ENCODE measurements around the gene TRIM63. TPM values are rescaled to one million over a fixed set of nuclear protein-coding genes. Genes with fewer than 3 reads are reported as not detected.

TRIM63 gene
- total RNA-seq, 4 donors from 2014 or later = 0.39 to 1.5 TPM; not detected in 2

- intact Hi-C loops (cut with DNase I) = no loop called here
- Histone ChIP-seq H3K27ac (no peak overlapping the region), H3K36me3 (no peaks in the 10 kb centered on the region), H3K4me3 (replicated peaks in 1 of 3) (no peak overlapping the region), H3K4me1 (peaks cover 13 to 21% of the 10 kb centered on the region in 2 donors), H3K27me3 (no peaks in the 10 kb centered on the region), H3K9me3 (no peaks in the 10 kb centered on the region)
- WGBS, 2 donors = 83 to 84% methylated on average over 6 to 8 of the region's 8 CpGs
- no peak for DNase-seq
- TF ChIP-seq POLR2A (IDR thresholded peaks at IDR 0.05) (no peak), CTCF (IDR thresholded peaks at IDR 0.05) (no peak)
These were observed 38.9 kb downstream of the TRIM63 start for GRCh38 chr1:26028490-26028980.

GRCh38 chr1:26027716-26028489, 39.5 kb downstream of the TRIM63 start:
- Histone ChIP-seq H3K36me3 (no peaks in the 10 kb centered on the region), H3K9me3 (no peaks in the 10 kb centered on the region), H3K4me1 (peaks cover 13 to 21% of the 10 kb centered on the region in 2 donors), H3K27me3 (no peaks in the 10 kb centered on the region), H3K4me3 (replicated peaks in 1 of 3) (no peak overlapping the region), H3K27ac (no peak overlapping the region)
- WGBS, 2 donors = 12 to 26% methylated on average over 2 to 3 of the region's 3 CpGs
- no peak for DNase-seq
- intact Hi-C loops (cut with DNase I) = no loop called here
- TF ChIP-seq POLR2A (IDR thresholded peaks at IDR 0.05) = no peak
- TF ChIP-seq CTCF (IDR thresholded peaks at IDR 0.05) = no peak

DNA sequence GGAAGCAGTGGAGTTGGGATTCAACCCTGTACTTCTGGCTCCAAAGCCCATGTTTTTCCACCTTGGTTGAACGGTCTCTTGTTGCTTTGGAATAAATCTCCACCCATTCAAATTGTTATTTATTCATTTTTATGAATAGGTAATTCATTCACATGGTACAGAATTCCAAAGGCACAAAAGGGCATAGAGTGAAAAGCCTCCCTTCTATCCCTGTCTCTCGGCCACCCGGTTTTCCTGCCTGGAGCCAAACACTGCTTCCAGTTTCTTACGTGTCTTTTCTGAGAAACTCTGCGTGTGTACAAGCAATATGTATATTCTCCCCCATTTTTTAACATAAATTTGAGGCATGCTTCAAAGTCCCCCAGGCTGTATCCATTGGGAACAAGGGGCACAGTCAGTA, 41.9 kb downstream of the TRIM63 start:
- no peak overlapping the region for H3K27ac ChIP-seq
- no peak overlapping the region for H3K4me3 ChIP-seq (replicated peaks in 1 of 3)
- H3K9me3 ChIP-seq = no peaks in the 10 kb centered on the region
- no peaks in the 10 kb centered on the region for H3K36me3 ChIP-seq
- intact Hi-C loops (cut with DNase I) = no loop called here
- WGBS, 2 donors = 83 to 88% methylated on average over 5 of the region's 5 CpGs
- no peaks in the 10 kb centered on the region for H3K4me1 ChIP-seq
- TF ChIP-seq CTCF (IDR thresholded peaks at IDR 0.05) (no peak), POLR2A (IDR thresholded peaks at IDR 0.05) (no peak)
- H3K27me3 ChIP-seq = no peaks in the 10 kb centered on the region
- DNase-seq = no peak

DNA sequence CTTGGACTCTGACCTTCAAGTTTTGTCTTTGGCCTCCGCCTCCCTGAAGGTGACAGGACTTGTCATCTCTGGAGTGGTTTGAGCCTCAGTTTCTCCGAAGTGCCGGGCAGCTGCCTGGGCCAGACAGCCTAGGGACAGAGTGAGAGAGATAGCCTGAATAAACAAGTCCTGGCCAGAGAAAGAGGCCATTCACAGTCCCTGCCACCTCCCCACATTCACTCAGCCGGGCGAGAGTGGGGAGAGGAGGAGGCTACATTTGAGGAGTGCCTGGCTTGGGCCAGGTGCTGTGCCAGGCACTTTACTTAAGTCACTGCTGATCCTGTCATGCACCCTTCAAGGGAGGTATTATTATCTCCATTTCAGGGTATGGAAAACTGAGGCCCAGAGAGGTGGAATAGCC, 42.4 kb downstream of the TRIM63 start:
- intact Hi-C loops (cut with DNase I) = no loop called here
- TF ChIP-seq CTCF (IDR thresholded peaks at IDR 0.05) (no peak), POLR2A (IDR thresholded peaks at IDR 0.05) (no peak)

GRCh38 chr1:26023826-26024225, 43.6 kb downstream of the TRIM63 start:
- Histone ChIP-seq H3K36me3 (no peaks in the 10 kb centered on the region), H3K4me1 (no peaks in the 10 kb centered on the region), H3K27ac (no peak overlapping the region), H3K4me3 (replicated peaks in 1 of 3) (no peak overlapping the region), H3K27me3 (no peaks in the 10 kb centered on the region), H3K9me3 (no peaks in the 10 kb centered on the region)
- no peak for DNase-seq
- 91 to 94% methylated on average over 5 of the region's 5 CpGs for WGBS, 2 donors
- intact Hi-C loops (cut with DNase I) = no loop called here
- no peak for TF ChIP-seq CTCF (IDR thresholded peaks at IDR 0.05)
- no peak for TF ChIP-seq POLR2A (IDR thresholded peaks at IDR 0.05)

More for the DNA sequence above, 42.4 kb downstream of the TRIM63 start:
- H3K36me3 ChIP-seq = no peaks in the 10 kb centered on the region
- no peaks in the 10 kb centered on the region for H3K27me3 ChIP-seq
- no peak overlapping the region for H3K27ac ChIP-seq
- no peak overlapping the region for H3K4me3 ChIP-seq (replicated peaks in 1 of 3)
- WGBS, 2 donors = 71 to 87% methylated on average over 5 of the region's 5 CpGs
- H3K4me1 ChIP-seq = no peaks in the 10 kb centered on the region
- DNase-seq = no peak
- H3K9me3 ChIP-seq = no peaks in the 10 kb centered on the region
